HG03558 (cell line): ENCODE results near the gene ZCCHC10.
"Not testable (repeated sequence)": the region's sequence is repeated elsewhere in the genome, so short reads cannot be mapped to it uniquely, and the experiment has no call there.

Source experiments
- ATAC-seq: cut with Tn5 transposase; IDR thresholded peaks from one replicate; pipeline ENCODE4 v1.9.1; 2021; ENCODE audit warnings: moderate number of reproducible peaks; ENCODE audit not compliant: unreplicated experiment; ENCODE audit errors: extremely low read depth

ZCCHC10 gene

DNA sequence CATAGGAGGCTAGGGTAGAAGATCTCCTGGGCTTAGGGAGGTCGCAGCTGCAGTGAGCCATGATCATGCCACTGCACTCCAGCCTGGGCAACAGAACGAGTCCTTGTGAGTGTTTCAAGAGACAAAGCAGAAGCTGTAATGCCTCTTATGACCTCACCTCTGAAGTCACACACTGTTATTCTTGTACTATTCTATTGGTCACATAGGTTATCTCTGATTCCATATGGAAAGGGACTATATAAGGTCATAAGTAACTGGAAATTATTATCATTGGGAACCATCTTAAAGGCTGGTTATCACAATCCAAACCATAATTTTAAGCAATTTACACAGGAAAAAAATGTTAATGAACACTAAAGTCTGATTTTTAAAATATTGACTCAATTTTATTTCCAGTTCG is 45.1 kb downstream of the ZCCHC10 start:
- ATAC-seq = no peak

- ATAC-seq = no peak
These were observed 46.4 kb downstream of the ZCCHC10 start for GRCh38 chr5:132979976-132980375.

- no peak for ATAC-seq
These were observed 46.9 kb downstream of the ZCCHC10 start for GRCh38 chr5:132979367-132979940.

DNA sequence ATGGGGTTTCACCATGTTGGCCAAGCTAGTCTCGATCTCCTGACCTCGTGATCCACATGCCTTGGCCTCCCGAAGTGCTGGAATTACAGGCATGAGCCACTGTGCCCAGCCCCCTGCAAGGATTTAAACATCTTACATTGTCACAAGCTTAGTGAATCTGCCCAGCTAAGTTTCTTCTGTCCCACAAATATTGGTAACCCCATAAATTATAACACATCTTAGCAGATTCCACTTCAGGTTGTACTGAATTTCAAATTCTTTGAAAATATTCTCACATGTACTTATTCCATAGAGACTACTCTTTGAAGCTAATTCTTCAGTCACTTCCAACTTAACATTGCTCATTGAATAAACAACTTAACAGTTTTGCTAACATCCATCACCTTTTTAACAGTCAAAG is 49.5 kb downstream of the ZCCHC10 start:
- no peak for ATAC-seq

- not testable (repeated sequence) for ATAC-seq
These were observed 53.9 kb downstream of the ZCCHC10 start for GRCh38 chr5:132972436-132972828.

GRCh38 chr5:132971483-132972435 is 54.6 kb downstream of the ZCCHC10 start:
- no peak for ATAC-seq

GRCh38 chr5:132965120-132965519 is 61.2 kb downstream of the ZCCHC10 start:
- no peak for ATAC-seq

DNA sequence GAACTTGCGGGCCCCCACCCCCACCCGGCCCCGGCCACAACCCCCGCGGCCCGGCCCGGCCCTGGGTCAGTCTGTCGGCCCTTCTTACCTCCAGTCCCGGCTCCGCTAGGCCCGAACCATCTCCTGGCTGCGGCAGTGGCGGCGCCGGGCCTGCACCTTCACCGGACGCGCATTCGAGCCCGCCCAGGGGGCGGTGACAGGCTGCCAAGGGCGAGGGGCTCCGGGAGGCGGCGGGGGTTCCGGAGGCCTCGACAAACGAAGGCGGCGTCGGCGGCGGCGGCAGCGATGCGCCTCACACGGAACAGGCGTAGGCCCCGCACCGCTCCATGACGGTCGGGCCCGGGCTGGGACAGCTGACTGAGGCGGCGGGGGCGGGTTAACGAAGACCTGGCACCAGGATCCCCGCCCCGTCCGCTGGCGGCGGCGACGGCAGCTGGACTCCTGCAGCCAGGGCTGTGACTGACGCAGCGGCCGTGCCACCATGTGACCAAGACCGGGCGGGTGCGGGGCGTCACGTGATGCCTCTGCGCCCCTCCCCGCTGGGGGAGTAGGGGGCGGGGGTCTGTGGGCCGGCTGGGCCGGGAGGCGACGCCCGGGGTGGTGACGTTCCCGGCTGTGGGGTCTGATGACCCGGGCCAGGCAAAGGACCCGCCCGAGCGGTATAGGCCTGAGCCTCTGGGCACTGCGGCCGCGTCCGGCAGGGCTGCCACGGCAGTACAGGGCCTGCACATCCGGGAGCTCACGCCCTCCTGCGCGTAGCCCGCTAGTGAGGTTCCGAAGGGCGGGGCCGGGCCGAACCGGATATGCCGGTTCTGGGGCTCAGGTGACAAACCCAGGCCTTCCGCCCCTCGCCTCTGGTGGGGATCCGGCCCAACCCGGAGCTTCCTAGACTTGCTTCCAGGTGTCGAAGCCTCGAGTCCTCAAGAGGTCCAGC is 62.9 kb downstream of the ZCCHC10 start, which contains the start of gene AFF4:
TSS of gene AFF4 (minus strand) at position 464 of the 934 bp plus-strand sequence. CDS start 26,445 bp downstream, outside the sequence.
- peak; percentile 78 for ATAC-seq

- no peak for ATAC-seq
These were observed 63.8 kb downstream of the ZCCHC10 start for GRCh38 chr5:132962429-132963021.

- no peak for ATAC-seq
These were observed 64.5 kb downstream of the ZCCHC10 start for GRCh38 chr5:132961887-132962286.

GRCh38 chr5:132961123-132961815 is 65.1 kb downstream of the ZCCHC10 start:
- ATAC-seq = not testable (repeated sequence)

DNA sequence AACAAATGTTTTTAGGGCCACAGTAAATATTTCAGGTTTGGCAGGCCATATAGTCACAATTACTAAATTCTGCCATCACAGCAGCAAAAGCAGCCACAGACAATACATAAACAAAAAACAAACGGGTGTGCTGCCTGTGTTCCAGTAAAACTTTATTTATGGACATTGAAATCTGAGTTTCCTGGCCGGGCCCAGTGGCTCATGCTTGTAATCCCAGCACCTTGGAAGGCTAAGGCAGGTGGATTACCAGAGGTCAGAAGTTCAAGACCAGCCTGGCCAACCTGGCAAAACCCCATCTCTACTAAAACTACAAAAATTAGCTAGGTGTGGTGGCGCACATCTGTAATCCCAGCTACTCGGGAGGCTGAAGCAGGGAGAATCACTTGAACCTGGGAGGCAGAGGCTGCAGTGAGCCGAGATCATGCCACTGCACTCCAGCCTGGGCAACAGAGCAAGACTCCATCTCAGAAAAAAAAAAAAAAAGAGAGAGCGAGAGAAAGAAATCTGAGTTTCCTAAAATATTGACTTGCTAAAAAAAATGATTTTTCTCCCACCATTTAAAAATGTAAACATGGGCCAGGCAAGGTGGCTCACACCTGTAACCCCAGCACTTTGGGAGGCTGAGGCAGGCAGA is 70.1 kb downstream of the ZCCHC10 start:
- not testable (repeated sequence) for ATAC-seq

DNA sequence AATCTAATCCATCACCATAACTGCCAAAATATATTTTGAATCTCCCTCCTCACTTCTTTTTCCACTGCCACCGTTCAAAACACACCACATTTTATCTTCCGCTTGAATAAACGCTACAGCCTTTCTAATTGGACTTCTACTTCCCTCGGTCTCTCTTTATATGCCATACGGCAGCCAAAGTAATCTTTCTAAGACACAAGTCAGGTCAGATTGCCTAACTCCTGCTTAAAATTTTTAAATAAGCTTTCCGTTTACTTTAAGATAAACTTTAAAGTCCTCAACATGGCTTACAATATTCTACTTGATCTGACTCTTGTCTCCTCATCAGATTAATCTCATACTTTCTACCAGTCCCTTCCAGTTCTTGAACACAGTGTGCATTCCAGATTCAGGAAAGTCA is 72.6 kb downstream of the ZCCHC10 start:
- no peak for ATAC-seq

- no peak for ATAC-seq
These were observed 73.5 kb downstream of the ZCCHC10 start for GRCh38 chr5:132952829-132953228.

DNA sequence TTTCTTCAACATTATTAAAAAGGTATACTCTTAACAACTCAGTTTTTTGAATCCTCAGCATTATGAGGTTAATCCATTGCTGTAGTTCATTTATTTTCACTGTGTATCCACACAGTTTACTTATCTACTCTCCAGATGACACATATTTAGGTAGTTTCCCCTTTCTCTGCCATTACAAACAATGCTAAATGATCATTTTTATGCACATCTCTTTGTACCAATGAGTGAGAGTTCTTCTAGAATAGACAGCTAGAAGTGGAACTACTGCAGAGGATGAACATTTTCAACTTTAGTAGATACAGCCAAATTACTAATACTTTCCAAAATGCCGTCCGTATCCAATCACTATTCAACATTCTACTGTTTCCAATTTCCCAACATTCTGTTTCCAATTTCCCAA is 74.5 kb downstream of the ZCCHC10 start:
- no peak for ATAC-seq

DNA sequence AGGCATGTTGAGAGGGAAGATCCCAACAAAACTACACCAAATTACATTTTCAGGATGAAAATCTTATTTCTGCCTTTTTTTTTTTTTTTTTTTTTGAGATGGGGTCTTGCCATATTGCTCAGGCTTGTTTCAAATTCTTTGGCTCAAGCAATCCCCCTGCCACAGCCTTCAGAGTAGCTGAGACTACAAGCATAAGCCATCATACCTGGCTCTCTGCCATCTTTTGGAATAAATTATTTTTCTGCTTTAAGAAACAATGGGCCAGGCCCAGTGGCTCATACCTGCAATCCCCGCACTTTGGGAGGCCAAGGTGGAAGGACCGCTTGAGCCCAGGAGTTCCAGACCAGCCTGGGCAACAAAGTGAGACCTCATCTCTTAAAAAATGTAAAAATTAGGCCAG is 77.2 kb downstream of the ZCCHC10 start:
- no peak for ATAC-seq

GRCh38 chr5:132947671-132948070 is 78.7 kb downstream of the ZCCHC10 start:
- no peak for ATAC-seq
